Suprapubic skin (tissue), 4 donors: ENCODE measurements around the gene SEPTIN3.

Experiments used
- EP300 ChIP-seq: sonication (generic); formaldehyde crosslinking; IDR thresholded peaks from one replicate; pipeline ENCODE4 v1.6.1; 2017; ENCODE audit warnings: antibody characterized with exemption
- POLR2A ChIP-seq, 2 donors: fragments of 450-650 bp; IDR thresholded peaks; one replicate each; pipeline ENCODE4 v1.6.1; 2017; ENCODE audit warnings: antibody characterized with exemption in 2 of 2, mild to moderate bottlenecking in 2 of 2, moderate library complexity in 2 of 2
- POLR2AphosphoS5 ChIP-seq, 3 donors: sonication (generic); formaldehyde crosslinking; IDR thresholded peaks; one replicate each; pipeline ENCODE4 v1.6.1; 2017; ENCODE audit warnings: antibody characterized with exemption in 3 of 3
- TF ChIP-seq, protein P1 (sequence below), 2 donors: fragments of 200-600 bp in 1 of 2; fragments of 450-650 bp in 1 of 2; sonication (generic) in 1 of 2; IDR thresholded peaks; one replicate each; pipeline ENCODE4 v1.5.1; 2016 to 2019; ENCODE audit warnings: antibody characterized with exemption in 2 of 2, mild to moderate bottlenecking in 1 of 2, moderate library complexity in 1 of 2

DNA sequence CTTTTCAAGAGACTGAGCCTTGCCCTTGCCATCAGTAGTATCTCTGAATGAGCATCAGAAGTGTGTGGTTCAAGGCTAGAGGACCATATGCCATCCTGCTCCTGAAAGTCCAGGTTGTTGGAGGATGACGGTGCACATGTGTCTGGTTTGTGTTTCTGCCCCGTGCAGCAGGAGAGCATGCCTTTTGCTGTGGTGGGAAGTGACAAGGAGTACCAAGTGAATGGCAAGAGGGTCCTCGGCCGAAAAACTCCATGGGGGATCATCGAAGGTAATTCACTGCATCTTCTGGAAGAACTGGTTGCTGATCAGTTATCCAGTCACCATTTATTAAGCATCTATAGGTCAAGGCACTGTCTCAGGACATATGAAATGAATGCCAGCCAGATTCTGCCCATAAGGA lies 23.3 kb downstream of the SEPTIN3 start:
- no peak for TF ChIP-seq POLR2AphosphoS5 (IDR thresholded peaks at IDR 0.05)
- TF ChIP-seq, protein P1, sequence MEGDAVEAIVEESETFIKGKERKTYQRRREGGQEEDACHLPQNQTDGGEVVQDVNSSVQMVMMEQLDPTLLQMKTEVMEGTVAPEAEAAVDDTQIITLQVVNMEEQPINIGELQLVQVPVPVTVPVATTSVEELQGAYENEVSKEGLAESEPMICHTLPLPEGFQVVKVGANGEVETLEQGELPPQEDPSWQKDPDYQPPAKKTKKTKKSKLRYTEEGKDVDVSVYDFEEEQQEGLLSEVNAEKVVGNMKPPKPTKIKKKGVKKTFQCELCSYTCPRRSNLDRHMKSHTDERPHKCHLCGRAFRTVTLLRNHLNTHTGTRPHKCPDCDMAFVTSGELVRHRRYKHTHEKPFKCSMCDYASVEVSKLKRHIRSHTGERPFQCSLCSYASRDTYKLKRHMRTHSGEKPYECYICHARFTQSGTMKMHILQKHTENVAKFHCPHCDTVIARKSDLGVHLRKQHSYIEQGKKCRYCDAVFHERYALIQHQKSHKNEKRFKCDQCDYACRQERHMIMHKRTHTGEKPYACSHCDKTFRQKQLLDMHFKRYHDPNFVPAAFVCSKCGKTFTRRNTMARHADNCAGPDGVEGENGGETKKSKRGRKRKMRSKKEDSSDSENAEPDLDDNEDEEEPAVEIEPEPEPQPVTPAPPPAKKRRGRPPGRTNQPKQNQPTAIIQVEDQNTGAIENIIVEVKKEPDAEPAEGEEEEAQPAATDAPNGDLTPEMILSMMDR (IDR thresholded peaks at IDR 0.05) = no peak
- TF ChIP-seq EP300 = no peak
- no peak for TF ChIP-seq POLR2A (IDR thresholded peaks at IDR 0.05)
